DMS 273 treated with DMSO at 0.1 percent for 48 hours (cell line): ENCODE data around the gene CELSR3.
A peak's percentile ranks its signal among the peaks of the same experiment; 100 is the strongest.

Experiments used
- DNase-seq: peaks from one replicate; lab custom pipeline; 2025; lab: John Stamatoyannopoulos, UW

The CELSR3 gene

DNA sequence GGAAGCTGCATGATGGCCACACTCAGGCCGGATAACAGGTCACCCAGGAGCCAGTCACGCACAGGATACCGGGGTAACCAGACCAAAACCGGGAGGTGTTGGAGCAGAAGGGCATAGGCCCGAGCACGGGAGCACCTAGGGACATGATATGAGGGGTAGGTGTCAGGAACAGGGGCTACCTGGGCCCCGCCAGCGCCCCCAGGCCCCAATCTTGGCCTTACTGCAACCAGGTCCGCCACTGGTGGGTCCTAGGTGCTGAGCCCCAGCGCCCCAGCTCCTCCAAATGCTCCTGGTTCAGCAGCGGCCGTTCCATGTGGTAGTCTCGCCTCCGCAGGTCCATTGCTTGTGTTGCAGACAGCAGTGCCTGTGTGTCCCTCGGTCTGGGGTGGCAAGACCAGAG lies 29.4 kb downstream of the CELSR3 start:
- DNase-seq, result no peak

DNA sequence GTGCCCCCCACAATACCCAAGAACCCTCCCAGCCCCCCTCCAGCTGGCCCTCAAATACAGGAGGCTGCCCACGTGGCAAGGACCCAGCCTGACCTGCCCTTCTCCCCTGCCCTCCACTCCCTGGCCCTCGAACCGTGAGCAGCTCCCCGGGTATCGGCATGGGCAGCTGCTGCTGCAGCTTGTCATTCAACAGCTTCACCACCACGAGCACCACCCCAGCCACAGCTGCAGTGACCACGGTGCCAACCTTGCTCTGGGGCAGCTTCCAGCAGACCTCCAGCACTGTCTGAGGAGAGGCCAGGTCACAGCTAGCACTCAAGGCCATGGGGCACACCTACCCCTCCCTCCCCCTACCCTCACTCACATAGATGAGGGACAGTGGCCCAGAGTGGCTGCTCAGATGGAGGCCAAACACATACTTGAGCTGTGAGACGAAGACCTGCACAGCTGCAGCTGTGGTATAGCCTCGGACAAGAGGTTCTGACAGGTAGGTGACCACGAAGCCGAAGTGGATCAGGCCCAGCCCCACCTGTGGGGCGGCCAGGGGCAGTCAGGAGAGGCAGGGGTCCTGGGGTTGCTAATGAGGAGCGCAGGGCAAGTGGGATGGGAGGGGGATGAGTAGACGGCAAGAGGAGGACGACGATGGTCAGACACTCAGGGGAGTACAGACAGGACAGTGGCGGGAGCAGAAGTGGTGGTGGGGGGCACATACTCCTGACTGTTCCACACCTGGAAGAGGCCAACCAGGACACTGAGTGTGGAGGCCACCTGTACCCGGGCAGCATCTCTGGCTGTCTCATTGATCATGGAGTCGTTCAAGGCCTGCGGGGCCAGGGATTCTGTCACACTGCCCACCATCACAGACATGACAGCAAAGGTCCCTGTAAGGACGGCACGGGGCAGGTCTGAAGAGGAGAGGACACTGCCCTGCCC lies 30.9 kb downstream of the CELSR3 start:
- no peak for DNase-seq

DNA sequence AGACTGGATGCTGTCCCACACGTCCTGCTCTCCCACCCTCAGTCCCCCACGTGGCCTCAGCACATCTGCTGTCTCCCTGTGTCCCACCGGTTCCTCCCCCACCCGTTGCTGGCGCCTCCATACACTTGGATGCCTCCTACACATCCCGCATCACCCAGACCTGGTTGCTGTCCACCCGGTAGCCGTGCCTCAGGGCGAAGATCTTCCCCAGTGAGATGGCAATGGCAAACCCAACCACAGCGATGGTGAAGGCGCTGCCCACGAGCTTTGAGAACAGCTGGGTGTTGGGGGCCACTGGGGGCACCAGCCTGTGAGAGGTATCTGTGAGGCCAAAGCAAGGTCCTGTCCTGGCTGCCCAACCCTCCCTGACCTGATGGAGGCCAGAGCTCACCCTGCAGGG lies 31.9 kb downstream of the CELSR3 start:
- no peak for DNase-seq

GRCh38 chr3:48630407-48630806 lies 32.3 kb downstream of the CELSR3 start:
- no peak for DNase-seq

DNA sequence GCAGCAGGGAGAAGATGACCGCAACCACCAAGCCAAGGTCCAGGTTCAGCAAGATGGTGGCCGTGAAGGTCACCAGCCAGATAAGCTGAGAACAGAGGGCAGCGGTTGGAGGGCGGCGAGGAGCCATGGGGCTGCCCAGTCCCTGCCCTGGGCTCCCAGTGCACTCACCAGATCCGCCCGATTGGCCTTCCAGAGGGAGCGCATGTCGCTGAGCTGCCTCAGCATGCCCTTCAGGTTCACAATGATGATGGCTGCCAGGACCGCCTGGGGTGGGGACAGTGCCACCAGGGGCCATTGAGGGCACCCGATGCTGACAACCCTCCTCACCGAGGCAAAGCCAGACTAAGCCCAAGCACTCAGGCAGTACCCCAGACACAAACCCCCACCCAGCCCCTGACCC lies 32.8 kb downstream of the CELSR3 start:
- DNase-seq, result no peak

GRCh38 chr3:48628277-48629017 lies 34.2 kb downstream of the CELSR3 start:
- no peak for DNase-seq

DNA sequence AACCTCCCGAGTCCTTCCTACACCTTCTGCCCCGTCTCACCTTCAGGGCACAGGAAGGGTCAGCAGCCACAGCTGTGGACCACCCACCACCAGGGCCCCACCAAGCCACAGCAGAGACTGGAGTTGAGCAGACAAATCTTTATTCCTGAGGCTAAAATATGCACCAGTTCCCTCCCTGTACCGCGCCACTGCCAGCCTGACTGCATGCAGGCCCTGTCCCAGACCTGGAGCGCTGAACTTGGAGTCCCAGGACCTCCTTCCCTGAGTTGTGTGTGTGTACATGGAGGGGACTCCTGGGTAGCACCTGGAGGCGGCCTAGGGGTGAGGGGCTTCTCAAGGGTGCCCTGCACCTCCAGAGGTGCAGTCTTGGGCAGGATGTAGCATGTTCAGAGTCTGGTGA lies 37.1 kb downstream of the CELSR3 start:
- DNase-seq, result no peak

GRCh38 chr3:48624767-48625166 lies 37.9 kb downstream of the CELSR3 start:
- no peak for DNase-seq

- DNase-seq, result no peak
Measured at GRCh38 chr3:48623851-48624547, 38.7 kb downstream of the CELSR3 start.

- no peak for DNase-seq
Measured at GRCh38 chr3:48621461-48621869, 41.2 kb downstream of the CELSR3 start, which contains the start of gene TMEM89. TSS of gene TMEM89 (minus strand) at chr3:48621769. CDS start at chr3:48621756, 13 bp downstream.

DNA sequence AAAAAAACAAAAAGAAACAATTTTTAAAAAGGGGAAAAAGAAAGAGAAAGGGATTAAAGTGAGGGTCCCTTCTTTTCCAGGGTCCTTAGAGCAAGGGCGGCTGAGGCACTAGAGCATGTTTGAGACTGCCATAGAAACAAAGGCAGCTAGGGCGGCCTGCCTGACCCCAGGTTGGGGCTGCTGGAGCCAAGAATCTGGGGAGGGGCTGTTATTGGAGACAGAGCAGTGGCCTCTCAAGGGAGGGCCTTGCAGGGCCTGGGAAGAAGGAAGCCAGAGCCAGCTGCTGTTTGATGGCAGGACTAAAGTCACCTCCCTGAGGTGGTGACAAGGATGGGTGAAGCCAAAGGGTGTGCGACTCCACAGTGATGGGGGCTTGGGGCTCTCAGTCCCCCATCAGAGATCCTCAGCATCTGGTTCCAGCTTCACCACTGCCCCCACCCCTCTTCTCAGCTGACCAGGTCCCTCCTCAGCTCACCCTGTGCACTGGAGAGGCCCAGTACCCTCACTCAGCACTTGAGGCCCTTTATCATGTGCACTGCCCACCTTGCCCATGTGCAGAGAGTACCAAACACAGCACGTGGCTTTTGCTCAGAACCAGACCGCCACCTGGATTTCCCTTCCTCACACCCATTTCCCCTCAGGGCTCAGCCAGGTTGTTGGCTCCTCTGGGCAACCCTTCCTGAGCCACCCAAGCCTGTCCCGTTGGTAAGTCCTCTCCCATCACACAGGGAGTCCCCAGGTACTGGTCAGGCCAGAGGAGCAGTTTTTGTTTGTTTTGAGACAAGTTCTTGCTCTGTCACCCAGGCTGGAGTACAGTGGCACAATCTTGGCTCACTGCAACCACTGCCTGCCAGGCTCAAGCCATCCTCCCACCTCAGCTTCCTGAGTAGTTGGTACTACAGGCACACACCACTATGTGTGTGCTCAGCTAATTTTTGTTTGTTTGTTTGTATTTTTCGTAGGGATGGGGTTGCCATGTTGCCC lies 42.9 kb downstream of the CELSR3 start:
- no peak for DNase-seq

GRCh38 chr3:48617559-48617958 lies 45.1 kb downstream of the CELSR3 start:
- DNase-seq, result no peak

DNA sequence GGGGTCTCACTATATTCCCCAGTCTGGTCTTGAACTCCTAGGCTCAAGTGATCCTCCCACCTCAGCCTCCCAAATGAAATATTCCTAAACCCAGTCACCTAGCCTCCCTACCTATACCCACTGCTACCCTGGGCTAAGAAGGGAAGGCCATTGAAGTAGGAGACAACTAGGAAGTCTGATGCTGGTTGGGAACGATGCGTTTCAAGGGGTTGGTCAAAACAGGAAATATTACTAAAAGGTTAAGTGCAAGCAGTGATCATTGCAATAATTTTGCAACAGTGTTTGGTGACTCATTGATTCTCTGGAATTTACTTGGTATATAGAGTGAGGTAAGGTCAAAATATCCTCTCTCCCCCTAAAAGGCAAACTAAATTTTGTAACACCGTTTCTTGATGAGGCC lies 48.6 kb downstream of the CELSR3 start:
- no peak for DNase-seq

GRCh38 chr3:48612309-48612708 lies 50.4 kb downstream of the CELSR3 start:
- no peak for DNase-seq

DNA sequence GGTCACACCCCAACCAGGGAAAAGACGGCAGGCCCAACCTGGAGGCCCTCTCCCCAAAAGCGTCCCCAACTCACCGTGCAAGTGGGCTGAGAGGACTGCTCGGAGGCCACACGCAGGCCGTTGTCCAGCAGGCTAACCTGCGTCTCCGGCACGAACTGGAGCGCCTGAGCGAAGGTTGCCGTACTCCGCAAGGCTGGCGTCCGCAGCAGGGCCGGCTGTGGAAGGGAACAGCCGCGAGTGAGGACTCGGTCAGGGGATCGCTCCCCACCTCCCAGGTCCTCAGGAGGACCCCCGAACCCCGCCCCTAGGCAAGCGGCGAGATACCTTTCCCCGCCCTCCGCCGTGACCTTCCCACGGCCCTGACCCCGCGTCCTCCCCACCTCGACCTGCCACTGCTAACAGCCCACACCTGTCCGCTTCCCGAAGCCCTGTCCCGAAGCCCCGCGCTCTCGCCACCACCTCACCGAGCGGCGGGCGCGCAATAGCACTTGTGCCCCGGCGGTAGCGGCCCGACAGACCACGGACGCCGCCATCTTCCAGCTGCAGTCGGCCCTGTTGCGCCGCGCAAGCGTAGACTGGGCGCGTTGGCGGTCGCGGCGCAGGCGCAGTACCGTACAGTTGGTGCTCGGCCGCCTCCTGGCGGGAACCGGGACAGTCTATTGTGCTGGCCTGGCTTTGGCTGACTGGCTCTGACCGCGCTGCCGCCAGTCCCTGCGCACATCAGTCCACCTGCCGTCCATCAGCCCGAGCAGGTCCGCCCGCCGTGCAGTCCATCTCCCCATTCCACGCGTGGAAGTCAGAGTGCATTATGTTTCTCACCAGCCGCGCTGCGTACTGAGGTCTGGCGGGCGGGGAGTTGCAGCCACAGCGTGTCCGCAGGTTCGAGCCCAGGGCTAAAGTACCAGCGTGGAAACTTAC lies 53.3 kb downstream of the CELSR3 start, which contains the start of gene UQCRC1:
Gene UQCRC1 (minus strand): TSS at position 559 of the 918 bp plus-strand sequence. CDS start 26 bp downstream, at position 533.
- DNase-seq, result peak; percentile 62

- no peak for DNase-seq
Measured at GRCh38 chr3:48607519-48607918, 55.2 kb downstream of the CELSR3 start.

DNA sequence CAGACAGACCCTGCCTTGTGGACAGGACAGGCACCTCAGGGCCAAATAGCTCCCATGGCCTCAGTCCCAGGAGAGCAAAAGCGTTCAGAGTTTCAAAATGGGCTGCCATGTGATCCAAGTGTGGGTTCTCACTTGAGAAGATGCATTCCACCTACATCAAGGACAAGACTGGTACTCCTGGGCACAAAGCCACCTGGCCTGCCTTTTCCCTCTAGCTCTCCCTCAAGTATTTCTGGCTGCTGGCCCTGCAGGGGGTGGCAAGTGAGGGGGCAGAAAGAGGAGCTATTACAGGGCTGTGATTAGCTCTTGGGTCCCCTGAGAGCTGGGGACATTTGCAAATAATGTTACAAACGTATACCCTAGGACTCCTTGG lies 61.1 kb downstream of the CELSR3 start:
- no peak for DNase-seq

GRCh38 chr3:48600711-48601621 lies 61.7 kb downstream of the CELSR3 start:
- no peak for DNase-seq
